ENCODE data around the gene BMPR1A.

DNA sequence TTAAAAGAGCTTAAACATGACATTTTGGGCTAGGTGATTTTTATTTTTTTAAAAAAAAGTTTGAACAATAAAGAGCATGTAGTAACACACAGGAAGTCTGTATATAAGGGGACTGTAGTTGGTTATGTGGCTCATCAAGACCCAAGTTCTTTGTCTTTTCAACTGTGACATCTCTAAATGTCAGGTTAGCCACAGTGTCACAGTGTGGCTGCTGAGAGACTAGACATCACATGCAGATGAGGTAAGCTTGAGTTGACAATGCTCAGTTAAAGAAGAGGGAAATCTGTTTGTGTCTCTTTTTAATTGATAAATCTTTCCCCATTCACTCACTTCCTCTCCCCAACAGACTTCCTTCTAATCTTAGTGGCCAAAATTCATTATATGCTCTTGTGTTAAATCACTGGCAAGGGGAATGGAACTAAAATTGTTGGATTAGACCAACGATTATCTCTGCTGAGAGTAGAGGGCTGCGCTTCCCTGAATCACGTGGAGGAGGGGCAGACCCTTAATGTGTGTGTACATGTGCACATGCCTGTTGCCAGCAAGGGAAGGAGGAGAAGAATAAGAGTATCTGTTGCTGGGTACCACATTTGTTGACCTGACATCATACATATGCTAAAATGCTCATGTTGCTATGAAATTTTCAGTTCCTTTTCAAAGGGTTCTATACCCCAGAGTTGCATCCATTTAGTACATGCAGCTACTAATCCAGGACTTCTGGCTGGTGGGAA, 122.7 kb downstream of the BMPR1A start:
- no peak for TF ChIP-seq POLR2AphosphoS5 (IDR thresholded peaks at IDR 0.05; ENCODE audit: low read depth, low read length)
- TF ChIP-seq, protein P1, sequence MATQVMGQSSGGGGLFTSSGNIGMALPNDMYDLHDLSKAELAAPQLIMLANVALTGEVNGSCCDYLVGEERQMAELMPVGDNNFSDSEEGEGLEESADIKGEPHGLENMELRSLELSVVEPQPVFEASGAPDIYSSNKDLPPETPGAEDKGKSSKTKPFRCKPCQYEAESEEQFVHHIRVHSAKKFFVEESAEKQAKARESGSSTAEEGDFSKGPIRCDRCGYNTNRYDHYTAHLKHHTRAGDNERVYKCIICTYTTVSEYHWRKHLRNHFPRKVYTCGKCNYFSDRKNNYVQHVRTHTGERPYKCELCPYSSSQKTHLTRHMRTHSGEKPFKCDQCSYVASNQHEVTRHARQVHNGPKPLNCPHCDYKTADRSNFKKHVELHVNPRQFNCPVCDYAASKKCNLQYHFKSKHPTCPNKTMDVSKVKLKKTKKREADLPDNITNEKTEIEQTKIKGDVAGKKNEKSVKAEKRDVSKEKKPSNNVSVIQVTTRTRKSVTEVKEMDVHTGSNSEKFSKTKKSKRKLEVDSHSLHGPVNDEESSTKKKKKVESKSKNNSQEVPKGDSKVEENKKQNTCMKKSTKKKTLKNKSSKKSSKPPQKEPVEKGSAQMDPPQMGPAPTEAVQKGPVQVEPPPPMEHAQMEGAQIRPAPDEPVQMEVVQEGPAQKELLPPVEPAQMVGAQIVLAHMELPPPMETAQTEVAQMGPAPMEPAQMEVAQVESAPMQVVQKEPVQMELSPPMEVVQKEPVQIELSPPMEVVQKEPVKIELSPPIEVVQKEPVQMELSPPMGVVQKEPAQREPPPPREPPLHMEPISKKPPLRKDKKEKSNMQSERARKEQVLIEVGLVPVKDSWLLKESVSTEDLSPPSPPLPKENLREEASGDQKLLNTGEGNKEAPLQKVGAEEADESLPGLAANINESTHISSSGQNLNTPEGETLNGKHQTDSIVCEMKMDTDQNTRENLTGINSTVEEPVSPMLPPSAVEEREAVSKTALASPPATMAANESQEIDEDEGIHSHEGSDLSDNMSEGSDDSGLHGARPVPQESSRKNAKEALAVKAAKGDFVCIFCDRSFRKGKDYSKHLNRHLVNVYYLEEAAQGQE (IDR thresholded peaks at IDR 0.05; ENCODE audit: insufficient read depth in 1 of 2, low read depth in 2 of 2, low read length in 2 of 2), result no peak
